K562 (cell line): ENCODE measurements around the gene TDG. TPM values are rescaled to one million over a fixed set of nuclear protein-coding genes. Genes with fewer than 3 reads are reported as not detected.

Source experiments
- AFF1 ChIP-seq, 2 experiments: fragments of 450-650 bp; IDR thresholded peaks; 2 replicates each; pipeline ENCODE4 v1.6.1; 2018; ENCODE audit warnings: mild to moderate bottlenecking in 2 of 2, low read depth in 1 of 2; ENCODE audit not compliant: partially characterized antibody in 2 of 2
- ARNT ChIP-seq, 2 experiments: fragments of 450-650 bp; IDR thresholded peaks; 2 replicates each; pipeline ENCODE4 v1.6.1; 2016; ENCODE audit warnings: mild to moderate bottlenecking in 1 of 2
- ESRRB ChIP-seq: fragments of 250-450 bp; sonication (Bioruptor Pico); IDR thresholded peaks from 2 replicates; pipeline ENCODE4 v1.5.0; 2020; ENCODE audit warnings: mild to moderate bottlenecking, moderate library complexity, borderline replicate concordance
- KAT2B ChIP-seq: IDR thresholded peaks from one replicate; pipeline ENCODE4 v1.6.1; 2012; ENCODE audit warnings: low read depth, mild to moderate bottlenecking, control low read depth, inconsistent platforms, low read length, moderate library complexity
- NR4A1 ChIP-seq, 2 experiments: fragments of 250-450 bp in 1 of 2; fragments of 450-650 bp in 1 of 2; sonication (Bioruptor Pico) in 1 of 2; IDR thresholded peaks; 2 replicates each; pipeline versions ENCODE4 v1.4.0 to v1.6.1; 2016 to 2020; ENCODE audit warnings: mild to moderate bottlenecking in 2 of 2, missing compliant biosample characterization in 1 of 2, missing genetic modification characterization in 1 of 2, moderate library complexity in 1 of 2
- PTRF ChIP-seq: fragments of 450-650 bp; IDR thresholded peaks from 2 replicates; pipeline ENCODE4 v1.6.1; 2016; ENCODE audit warnings: mild to moderate bottlenecking, missing genetic modification characterization, missing compliant biosample characterization
- SP1 ChIP-seq: sonication (generic); formaldehyde crosslinking; IDR thresholded peaks from 2 replicates; pipeline ENCODE4 v1.8.1; 2022; ENCODE audit warnings: mild to moderate bottlenecking, missing genetic modification reagents
- ZHX1 ChIP-seq: fragments of 150-350 bp; conservative IDR thresholded peaks from 2 replicates; pipeline ENCODE4 v1.6.1; 2014; ENCODE audit warnings: low read length
- ZNF140 ChIP-seq: fragments of 250-450 bp; sonication (Bioruptor Pico); IDR thresholded peaks from 2 replicates; pipeline ENCODE4 v1.8.0; 2021; ENCODE audit warnings: moderate library complexity, mild to moderate bottlenecking, inconsistent platforms
- ZNF274 ChIP-seq: IDR thresholded peaks from 2 replicates; pipeline ENCODE4 v1.6.1; 2011; ENCODE audit warnings: low read depth, mild to moderate bottlenecking, low read length, moderate library complexity, borderline replicate concordance
- ZNF639 ChIP-seq, 2 experiments: fragments of 200-800 bp in 1 of 2; sonication (Bioruptor generic) in 1 of 2; sonication (generic) in 1 of 2; formaldehyde crosslinking in 1 of 2; IDR thresholded peaks in 1 of 2; conservative IDR thresholded peaks in 1 of 2; 2 replicates each; pipeline versions ENCODE4 v1.5.0 to v1.6.1; 2016 to 2020; ENCODE audit warnings: missing compliant biosample characterization in 1 of 2, missing genetic modification characterization in 1 of 2, missing genetic modification reagents in 1 of 2
- polyA plus RNA-seq, 8 experiments: library from polyadenylated mRNA; depleted of rRNA in 4 of 8; stranded (reverse) in 5 of 8; unstranded in 3 of 8; fragments of >200 nt; fragmentation: Nextera tagmentation in 2 of 8; fragmentation: Illumina TruSeq in 1 of 8; extraction: Ambion mirVana in 2 of 8; extraction: Trizol in 1 of 8; gene quantifications; 2 replicates each; pipeline versions ENCODE4 v1.2.1 to v1.2.3, GENCODE V29; 2011 to 2014; ENCODE audit warnings: inconsistent platforms in 1 of 8, missing spikeins in 1 of 8
- total RNA-seq, 7 experiments: library from RNA; depleted of rRNA in 6 of 7; stranded (reverse); fragments of >200 nt in 6 of 7; fragmentation: Illumina TruSeq in 2 of 7; extraction: Trizol in 2 of 7; gene quantifications; 2 replicates each; pipeline versions ENCODE4 v1.2.1 to v1.2.3, GENCODE V29; 2011 to 2021; ENCODE audit warnings: low replicate concordance in 1 of 7

TDG gene
- total and polyA plus RNA-seq, 9 of the 15 experiments (the other 6 are each of a cell fraction or from before 2014, with no cell fraction given): 37.6 to 77.2 (median 64.0) TPM

- TF ChIP-seq ZNF639 (CRISPR knock-in tag; conservative IDR thresholded peaks at IDR 0.05 in 1 of 2, IDR thresholded peaks at IDR 0.05 in 1 of 2) (0 out of 4 replicates have a peak, but pooled peaks of 1 of the 2 experiments have one; percentile 15), NR4A1 (CRISPR knock-in tag; IDR thresholded peaks at IDR 0.05) (no peak), NR4A1 (tag; IDR thresholded peaks at IDR 0.05) (no peak), ZHX1 (no peak), PTRF (tag) (no peak), ARNT (IDR thresholded peaks at IDR 0.05) (no peak), SP1 (CRISPR knock-in tag) (peak; percentile 53), KAT2B (no peak), AFF1 (IDR thresholded peaks at IDR 0.05; ENCODE audit: low read depth in 1 of 2, partially characterized antibody in 2 of 2) (peak in 1 of 2 experiments; percentile 22), ZNF140 (CRISPR knock-in tag) (no peak), ESRRB (CRISPR knock-in tag) (no peak), ZNF274 (no peak)
These were observed 34.6 kb upstream of the TDG start (continued) for GRCh38 chr12:103930787-103931735.
